ENCODE results near the gene SIK3.

Gene SIK3

DNA sequence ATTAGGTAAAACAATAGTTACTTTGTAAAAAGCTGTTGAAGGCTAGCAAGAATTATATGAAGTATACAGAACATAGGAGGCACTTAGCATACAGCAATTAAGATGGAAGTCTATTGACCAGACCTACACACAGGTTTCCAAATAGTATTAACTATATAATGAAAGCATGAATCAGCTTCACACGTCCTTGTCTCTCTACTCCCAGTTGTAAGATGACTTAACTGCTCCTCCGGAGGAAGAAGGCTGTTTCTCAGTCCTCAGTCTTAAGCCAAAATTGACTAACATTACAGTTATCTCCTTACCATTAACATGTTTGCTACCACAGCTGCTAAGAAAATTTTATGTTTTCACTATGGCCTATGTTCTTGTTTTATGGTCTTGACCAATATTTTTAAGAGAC is 24.7 kb downstream of the SIK3 start:
- TF ChIP-seq, protein P1, sequence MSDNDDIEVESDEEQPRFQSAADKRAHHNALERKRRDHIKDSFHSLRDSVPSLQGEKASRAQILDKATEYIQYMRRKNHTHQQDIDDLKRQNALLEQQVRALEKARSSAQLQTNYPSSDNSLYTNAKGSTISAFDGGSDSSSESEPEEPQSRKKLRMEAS (IDR thresholded peaks at IDR 0.05), result no peak
- TF ChIP-seq CEBPB (IDR thresholded peaks at IDR 0.05) (no peak), ZBTB7A (IDR thresholded peaks at IDR 0.05; ENCODE audit: low read depth) (no peak), TAF1 (IDR thresholded peaks at IDR 0.05; ENCODE audit: low read depth) (no peak), RAD21 (IDR thresholded peaks at IDR 0.05; ENCODE audit: low read depth) (no peak), EGR1 (IDR thresholded peaks at IDR 0.05) (no peak), TEAD4 (IDR thresholded peaks at IDR 0.05) (no peak), NFIC (IDR thresholded peaks at IDR 0.05) (no peak), EP300 (IDR thresholded peaks at IDR 0.05; ENCODE audit: borderline replicate concordance) (no peak), CREB1 (IDR thresholded peaks at IDR 0.05; ENCODE audit: low read depth) (no peak), FOXM1 (IDR thresholded peaks at IDR 0.05; ENCODE audit: borderline replicate concordance, low read depth) (no peak), TCF12 (IDR thresholded peaks at IDR 0.05; ENCODE audit: low read depth) (no peak)
- TF ChIP-seq, protein P2, sequence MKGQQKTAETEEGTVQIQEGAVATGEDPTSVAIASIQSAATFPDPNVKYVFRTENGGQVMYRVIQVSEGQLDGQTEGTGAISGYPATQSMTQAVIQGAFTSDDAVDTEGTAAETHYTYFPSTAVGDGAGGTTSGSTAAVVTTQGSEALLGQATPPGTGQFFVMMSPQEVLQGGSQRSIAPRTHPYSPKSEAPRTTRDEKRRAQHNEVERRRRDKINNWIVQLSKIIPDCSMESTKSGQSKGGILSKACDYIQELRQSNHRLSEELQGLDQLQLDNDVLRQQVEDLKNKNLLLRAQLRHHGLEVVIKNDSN (IDR thresholded peaks at IDR 0.05), result no peak
- TF ChIP-seq, protein P3, sequence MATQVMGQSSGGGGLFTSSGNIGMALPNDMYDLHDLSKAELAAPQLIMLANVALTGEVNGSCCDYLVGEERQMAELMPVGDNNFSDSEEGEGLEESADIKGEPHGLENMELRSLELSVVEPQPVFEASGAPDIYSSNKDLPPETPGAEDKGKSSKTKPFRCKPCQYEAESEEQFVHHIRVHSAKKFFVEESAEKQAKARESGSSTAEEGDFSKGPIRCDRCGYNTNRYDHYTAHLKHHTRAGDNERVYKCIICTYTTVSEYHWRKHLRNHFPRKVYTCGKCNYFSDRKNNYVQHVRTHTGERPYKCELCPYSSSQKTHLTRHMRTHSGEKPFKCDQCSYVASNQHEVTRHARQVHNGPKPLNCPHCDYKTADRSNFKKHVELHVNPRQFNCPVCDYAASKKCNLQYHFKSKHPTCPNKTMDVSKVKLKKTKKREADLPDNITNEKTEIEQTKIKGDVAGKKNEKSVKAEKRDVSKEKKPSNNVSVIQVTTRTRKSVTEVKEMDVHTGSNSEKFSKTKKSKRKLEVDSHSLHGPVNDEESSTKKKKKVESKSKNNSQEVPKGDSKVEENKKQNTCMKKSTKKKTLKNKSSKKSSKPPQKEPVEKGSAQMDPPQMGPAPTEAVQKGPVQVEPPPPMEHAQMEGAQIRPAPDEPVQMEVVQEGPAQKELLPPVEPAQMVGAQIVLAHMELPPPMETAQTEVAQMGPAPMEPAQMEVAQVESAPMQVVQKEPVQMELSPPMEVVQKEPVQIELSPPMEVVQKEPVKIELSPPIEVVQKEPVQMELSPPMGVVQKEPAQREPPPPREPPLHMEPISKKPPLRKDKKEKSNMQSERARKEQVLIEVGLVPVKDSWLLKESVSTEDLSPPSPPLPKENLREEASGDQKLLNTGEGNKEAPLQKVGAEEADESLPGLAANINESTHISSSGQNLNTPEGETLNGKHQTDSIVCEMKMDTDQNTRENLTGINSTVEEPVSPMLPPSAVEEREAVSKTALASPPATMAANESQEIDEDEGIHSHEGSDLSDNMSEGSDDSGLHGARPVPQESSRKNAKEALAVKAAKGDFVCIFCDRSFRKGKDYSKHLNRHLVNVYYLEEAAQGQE (IDR thresholded peaks at IDR 0.05; ENCODE audit: low read depth), result no peak

DNA sequence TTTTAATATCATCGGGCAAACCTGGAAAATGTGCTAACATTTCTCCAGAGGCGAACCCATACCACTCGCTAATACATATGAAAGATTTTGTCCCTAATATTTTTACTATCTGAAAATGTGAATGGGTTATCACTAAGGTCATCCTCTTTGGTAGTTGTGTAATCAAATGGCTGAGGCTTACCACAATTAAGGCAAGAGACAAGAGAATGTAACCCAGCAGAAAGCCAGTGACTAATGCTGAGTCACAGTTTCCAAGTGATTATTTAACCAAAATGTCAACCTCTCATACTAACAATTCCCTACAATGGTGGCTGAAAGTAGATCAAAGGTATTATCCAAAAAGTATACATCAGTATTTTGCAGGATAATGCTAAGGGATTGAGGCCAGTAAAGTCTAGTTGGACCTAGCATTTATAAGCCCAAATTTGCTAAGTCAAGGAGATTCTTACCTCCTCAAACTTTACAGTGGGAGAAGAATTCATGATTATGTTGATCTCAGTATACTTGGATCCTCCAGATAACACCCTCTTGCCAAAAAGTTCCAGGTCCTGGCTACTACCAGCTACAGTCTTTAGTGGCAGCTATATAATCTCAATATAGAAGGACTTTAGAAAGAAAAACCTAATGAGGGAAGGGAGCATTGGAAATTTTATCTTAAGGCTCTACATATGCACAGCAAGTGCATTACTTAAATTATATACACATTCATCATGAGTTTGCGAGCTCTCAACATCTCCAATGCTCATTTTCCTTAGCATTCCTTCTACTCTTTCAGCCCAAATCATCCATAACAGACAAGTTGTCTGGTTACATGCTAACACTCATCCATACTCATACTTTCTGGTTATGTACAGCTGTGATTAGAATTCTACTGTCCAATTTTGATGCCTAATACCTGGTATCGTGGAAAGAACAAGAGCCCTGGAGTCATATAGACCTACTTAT is 25.4 kb downstream of the SIK3 start:
- TF ChIP-seq NFIC (IDR thresholded peaks at IDR 0.05) (no peak), EP300 (IDR thresholded peaks at IDR 0.05; ENCODE audit: borderline replicate concordance) (peak; percentile 14; the same call in 1 of the 2 replicates), CEBPB (IDR thresholded peaks at IDR 0.05) (peak; percentile 83), FOXM1 (IDR thresholded peaks at IDR 0.05; ENCODE audit: borderline replicate concordance, low read depth) (no peak), TCF12 (IDR thresholded peaks at IDR 0.05; ENCODE audit: low read depth) (0 out of 2 replicates have a peak, but pooled peaks have one; percentile 19), CREB1 (IDR thresholded peaks at IDR 0.05; ENCODE audit: low read depth) (no peak), EGR1 (IDR thresholded peaks at IDR 0.05) (no peak), TAF1 (IDR thresholded peaks at IDR 0.05; ENCODE audit: low read depth) (no peak), TEAD4 (IDR thresholded peaks at IDR 0.05) (peak; percentile 41; the same call in 1 of the 2 replicates), YY1 (IDR thresholded peaks at IDR 0.05; ENCODE audit: low read depth) (peak; percentile 48; the same call in 1 of the 2 replicates), RAD21 (IDR thresholded peaks at IDR 0.05; ENCODE audit: low read depth) (no peak)
- TF ChIP-seq, protein P2 (IDR thresholded peaks at IDR 0.05), result no peak
- TF ChIP-seq, protein P3 (IDR thresholded peaks at IDR 0.05; ENCODE audit: low read depth), result no peak
- TF ChIP-seq, protein P1 (IDR thresholded peaks at IDR 0.05), result no peak

DNA sequence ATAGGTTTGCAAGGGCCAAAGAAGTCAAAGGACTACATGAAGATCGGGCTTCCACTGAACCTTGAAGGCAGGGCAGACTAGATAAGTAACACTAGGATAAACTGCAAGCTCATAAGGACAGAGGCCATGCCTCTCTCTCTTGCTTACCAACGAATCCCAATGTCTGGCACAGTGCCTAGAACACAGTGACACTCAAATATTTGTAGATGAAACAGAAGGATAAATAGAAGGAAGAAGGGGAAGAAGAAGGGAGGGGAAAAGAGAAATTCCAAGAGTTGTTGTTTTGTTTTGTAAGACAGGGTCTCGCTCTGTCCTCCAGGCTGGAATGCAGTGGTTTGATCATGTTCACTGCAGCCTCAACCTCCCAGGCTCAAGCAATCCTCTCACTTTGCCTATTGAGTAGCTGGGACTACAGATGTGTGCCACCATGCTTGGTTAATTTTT is 26.9 kb downstream of the SIK3 start:
- TF ChIP-seq EGR1 (IDR thresholded peaks at IDR 0.05) (no peak), TCF12 (IDR thresholded peaks at IDR 0.05; ENCODE audit: low read depth) (no peak), EP300 (IDR thresholded peaks at IDR 0.05; ENCODE audit: borderline replicate concordance) (no peak), YY1 (IDR thresholded peaks at IDR 0.05; ENCODE audit: low read depth) (no peak), RAD21 (IDR thresholded peaks at IDR 0.05; ENCODE audit: low read depth) (no peak), CEBPB (IDR thresholded peaks at IDR 0.05) (no peak), ZBTB7A (IDR thresholded peaks at IDR 0.05; ENCODE audit: low read depth) (no peak), FOXM1 (IDR thresholded peaks at IDR 0.05; ENCODE audit: borderline replicate concordance, low read depth) (no peak), CREB1 (IDR thresholded peaks at IDR 0.05; ENCODE audit: low read depth) (no peak), TEAD4 (IDR thresholded peaks at IDR 0.05) (no peak), NFIC (IDR thresholded peaks at IDR 0.05) (no peak), TAF1 (IDR thresholded peaks at IDR 0.05; ENCODE audit: low read depth) (no peak)
- TF ChIP-seq, protein P3 (IDR thresholded peaks at IDR 0.05; ENCODE audit: low read depth), result no peak
- TF ChIP-seq, protein P1 (IDR thresholded peaks at IDR 0.05), result no peak
- TF ChIP-seq, protein P2 (IDR thresholded peaks at IDR 0.05), result no peak
